ENCODE measurements around the gene CYLC1.

DNA sequence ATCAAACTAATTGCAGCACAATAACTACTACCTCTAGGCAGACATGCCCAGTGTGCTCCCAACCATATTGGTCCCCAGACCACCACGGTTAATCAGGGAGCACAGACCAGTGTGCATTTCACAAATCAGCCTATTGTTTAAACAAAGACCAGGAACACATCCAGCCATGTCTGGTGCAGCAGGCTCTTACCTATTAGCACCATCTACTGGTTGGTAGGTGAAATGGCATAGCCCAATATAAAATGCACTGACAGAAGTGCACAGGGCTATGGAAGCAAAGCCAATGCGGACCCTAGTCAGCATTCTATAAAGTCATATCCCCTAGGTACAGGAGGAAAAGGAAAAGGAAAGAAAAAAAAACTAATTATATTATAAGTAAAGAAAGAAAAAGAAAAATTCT is 15.5 kb upstream of the CYLC1 start:
- no peak for TF ChIP-seq POLR2A (IDR thresholded peaks at IDR 0.05)
- TF ChIP-seq, protein P1, sequence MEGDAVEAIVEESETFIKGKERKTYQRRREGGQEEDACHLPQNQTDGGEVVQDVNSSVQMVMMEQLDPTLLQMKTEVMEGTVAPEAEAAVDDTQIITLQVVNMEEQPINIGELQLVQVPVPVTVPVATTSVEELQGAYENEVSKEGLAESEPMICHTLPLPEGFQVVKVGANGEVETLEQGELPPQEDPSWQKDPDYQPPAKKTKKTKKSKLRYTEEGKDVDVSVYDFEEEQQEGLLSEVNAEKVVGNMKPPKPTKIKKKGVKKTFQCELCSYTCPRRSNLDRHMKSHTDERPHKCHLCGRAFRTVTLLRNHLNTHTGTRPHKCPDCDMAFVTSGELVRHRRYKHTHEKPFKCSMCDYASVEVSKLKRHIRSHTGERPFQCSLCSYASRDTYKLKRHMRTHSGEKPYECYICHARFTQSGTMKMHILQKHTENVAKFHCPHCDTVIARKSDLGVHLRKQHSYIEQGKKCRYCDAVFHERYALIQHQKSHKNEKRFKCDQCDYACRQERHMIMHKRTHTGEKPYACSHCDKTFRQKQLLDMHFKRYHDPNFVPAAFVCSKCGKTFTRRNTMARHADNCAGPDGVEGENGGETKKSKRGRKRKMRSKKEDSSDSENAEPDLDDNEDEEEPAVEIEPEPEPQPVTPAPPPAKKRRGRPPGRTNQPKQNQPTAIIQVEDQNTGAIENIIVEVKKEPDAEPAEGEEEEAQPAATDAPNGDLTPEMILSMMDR (IDR thresholded peaks at IDR 0.05): peak in 3 of 4 experiments; percentile 18 to 35 (median 22)

Measured in uterus (tissue), 2 donors.